ENCODE measurements around the gene MMP17.

The MMP17 gene

GRCh38 chr12:131896080-131896810 lies 68.1 kb downstream of the MMP17 start:
- DNase-seq, result no peak

- DNase-seq, result no peak
These were observed 68.6 kb downstream of the MMP17 start for GRCh38 chr12:131896811-131897270.

GRCh38 chr12:131897276-131897675 lies 69.1 kb downstream of the MMP17 start:
- DNase-seq, result no peak

GRCh38 chr12:131897875-131898274 lies 69.7 kb downstream of the MMP17 start:
- DNase-seq, result no peak

GRCh38 chr12:131900397-131900796 lies 72.2 kb downstream of the MMP17 start:
- DNase-seq, result no peak
